Left hindlimb (tissue), 1 donor: ENCODE results near the gene ZNF524.
"Not testable (repeated sequence)": the region's sequence is repeated elsewhere in the genome, so short reads cannot be mapped to it uniquely, and the experiment has no call there.

ENCODE experiments used
- DNase-seq: peaks from one replicate; pipeline ENCODE4 v3.0.0-alpha.2; 2018

ZNF524 gene, protein sequence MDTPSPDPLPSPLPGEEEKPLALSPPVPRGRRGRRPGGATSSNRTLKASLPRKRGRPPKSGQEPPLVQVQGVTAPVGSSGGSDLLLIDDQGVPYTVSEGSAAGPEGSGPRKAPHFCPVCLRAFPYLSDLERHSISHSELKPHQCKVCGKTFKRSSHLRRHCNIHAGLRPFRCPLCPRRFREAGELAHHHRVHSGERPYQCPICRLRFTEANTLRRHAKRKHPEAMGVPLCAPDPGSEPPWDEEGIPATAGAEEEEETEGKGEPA

DNA sequence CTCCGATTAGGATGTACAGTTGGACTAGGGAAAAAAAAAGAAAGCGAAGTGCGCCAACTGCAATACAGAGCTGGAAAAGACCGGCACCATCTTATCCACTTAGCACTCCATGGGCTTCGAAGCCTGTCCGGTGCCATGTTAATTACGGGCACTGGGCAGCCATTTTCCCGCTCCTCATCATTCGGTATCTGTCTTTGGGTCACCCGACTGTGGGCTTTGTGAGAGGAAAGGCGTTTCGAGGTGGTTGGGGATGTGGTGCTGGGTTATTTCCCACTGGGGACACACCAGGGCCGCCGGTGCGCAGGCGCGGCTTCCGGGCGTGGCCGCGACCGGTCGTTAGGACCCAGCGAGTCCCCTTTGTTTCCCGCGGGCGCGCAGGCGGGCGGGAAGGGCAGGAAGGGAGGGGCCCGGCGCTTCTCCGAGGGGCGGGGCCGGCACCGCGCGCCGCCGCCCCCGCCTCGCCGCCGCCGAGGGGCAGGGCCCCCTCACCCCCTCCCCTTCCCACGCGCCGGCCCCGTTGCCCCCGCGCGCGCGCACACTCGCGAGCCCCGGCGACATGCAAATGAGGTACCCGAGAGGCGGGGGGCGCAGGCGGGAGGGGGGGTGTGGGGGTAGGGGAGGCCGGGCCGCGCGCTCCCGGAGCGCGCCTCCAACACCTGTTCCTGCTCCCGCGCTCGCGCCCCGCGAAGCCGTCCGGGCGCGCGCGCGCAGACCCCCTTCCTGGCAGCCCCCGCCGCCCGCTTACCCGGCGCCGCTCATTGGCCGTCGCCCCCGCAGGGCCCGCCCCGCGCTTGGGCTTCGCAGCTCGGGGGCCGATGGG is at the start of gene ZNF524:
Gene ZNF524, plus strand, starts transcription at position 447 of the 820 bp plus-strand sequence. CDS start 1,825 bp downstream, outside the sequence.
- peak; percentile 94 for DNase-seq

DNA sequence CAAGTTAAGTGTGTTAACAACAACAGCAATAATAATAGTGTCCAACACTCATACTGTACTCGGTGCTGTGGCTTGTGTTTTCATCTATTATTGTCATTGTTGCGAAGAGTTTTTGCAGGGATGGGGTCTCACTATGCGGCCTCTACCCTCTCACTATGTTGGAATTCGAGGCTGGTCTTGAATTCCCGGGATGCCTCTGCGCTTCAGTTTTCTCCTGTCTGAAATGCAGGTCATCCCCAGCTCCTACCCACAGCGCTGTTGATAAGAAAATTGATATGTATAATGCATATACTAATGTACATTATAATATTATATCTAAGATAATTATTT is 49.8 kb upstream of the ZNF524 start:
- no peak for DNase-seq

DNA sequence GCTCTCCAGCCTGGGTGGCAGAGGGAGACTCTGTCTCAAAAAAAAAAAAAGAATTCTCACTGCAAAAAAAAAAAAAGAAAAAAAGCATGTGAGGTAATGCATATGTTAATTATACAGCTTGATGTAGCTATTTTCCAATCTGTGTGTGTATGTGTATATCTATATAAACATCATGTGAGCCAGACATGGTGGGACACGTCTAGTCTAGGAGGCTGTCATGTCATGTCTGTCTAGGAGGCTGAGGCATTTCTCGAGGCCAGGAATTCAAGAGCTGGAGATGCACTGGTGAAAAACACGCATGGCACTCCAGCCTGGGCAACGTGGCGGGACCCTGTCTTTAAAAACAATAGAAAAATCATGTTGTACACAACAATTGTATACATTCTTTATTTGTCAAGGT is 47.9 kb upstream of the ZNF524 start:
- DNase-seq = no peak

DNA sequence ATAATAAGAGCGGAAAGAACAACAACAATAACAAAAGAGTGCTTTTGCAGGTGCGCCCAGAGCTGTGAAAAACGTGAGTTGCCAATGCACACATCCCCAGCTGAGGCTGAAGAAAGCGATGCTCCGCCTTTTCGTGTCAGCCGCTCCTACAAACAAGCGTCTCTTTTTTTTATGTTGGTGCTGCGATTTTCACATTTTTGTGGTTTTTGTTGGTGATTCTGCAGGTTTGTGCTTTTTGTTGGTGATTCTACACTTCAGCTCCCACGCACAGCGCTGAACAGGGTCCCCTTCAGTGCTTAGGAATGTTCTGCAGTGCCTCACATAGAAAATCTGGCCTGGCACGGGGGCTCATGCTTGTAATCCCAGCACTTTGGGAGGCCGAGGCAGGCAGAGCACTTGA is 47.5 kb upstream of the ZNF524 start:
- no peak for DNase-seq

DNA sequence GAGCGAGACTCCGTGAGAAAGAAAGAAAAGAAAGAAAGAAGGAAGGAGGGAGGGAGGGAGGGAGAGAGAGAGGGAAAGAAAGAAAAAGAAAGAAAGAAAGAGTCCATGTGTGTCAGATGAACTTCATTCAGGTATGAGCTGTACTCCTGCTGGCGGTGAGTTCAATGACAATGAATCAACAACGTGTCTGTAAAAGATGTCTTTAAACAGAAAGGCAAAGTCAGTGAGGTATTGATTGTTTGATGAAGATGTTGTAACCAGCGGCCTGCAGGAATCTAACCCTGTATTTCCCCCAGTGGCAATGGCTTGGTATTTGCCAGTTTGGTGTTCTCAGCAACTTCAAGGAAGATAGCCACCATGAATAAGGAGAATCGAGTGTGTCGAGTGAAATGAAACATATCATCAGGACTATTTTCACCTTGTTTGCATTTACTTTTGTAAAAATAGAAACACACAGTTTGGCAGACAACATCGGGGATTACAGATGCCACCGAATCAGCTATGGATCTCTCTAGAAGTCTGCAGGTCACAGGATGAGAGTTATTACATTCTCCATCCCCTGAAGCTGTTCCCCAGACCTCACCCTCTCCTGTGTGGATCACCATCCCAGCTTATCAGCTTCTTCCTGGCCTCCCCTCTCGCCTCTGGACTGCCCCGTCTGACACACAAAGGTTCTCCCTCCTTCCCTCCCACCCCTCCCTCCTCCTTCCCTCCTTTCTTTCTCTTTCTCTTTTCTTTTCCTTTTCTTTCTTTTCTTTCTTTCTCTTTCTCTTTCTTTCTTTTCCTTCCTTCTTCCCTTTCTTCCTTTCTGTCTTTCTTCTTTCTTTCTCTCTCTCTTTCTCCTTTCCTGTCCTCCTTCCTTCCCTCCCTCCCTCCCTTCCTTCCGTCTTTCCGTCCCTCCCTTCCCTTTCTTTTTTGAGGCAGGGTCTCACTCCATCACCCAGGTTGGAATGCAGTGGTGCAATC is 46.6 kb upstream of the ZNF524 start:
- DNase-seq = no peak

DNA sequence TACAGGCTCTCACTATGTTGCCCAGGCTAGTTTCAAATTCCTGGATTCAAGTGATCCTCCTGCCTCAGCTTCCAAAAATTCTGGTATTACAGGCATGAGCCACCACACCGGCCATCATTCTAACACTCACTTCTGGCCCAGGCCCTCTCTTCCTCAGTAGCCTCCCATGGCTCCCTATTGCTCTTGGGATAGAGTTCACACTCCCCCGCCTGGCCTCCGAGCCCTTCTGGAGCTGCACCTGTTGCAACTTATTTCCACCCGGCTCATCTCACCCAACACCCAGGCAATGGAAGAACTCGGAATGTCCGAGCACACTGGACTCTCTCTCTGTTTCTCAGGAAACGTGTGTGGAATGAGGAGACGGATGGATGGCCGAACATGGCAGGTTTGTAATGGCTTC is 45.8 kb upstream of the ZNF524 start:
- DNase-seq = no peak

DNA sequence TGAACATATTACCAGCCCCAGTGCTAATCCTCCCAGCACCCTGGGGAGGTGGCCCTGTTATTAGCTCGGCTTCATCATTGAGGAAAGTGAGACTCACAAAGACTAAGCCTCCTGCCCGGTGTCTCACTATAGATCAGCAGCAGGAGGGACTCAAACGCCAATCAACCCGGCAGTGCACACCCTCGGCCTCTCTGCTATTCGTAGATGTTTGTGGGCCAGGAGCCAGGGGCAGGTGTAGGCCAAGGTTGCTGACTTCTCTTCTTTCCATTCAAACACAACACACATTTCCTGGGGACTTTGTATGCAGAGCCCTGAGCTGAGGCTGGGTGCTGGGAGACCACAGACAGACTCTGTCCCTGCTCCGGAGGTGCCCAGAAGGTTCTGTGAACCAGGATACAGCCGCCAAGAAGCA is 45.3 kb upstream of the ZNF524 start:
- DNase-seq = no peak

DNA sequence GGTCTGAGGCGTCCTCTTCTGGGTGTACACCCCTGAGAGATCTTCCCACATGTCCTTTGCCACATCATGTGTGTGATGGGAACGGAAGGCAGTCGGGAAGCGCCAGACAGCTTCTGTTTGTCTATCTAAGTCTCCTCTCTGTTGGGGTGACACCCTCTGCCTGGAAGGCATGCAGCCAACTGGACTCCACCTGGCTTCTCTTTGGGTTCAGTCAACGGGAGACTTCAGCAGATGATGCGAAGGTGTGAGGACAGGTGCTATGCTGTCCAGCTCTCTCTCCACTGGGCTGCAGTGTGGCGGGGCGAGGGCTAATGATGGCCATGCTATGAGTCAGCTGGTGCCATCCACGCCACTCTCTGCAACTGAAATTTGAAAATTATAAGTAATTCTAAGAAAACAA is 40.4 kb upstream of the ZNF524 start:
- no peak for DNase-seq

DNA sequence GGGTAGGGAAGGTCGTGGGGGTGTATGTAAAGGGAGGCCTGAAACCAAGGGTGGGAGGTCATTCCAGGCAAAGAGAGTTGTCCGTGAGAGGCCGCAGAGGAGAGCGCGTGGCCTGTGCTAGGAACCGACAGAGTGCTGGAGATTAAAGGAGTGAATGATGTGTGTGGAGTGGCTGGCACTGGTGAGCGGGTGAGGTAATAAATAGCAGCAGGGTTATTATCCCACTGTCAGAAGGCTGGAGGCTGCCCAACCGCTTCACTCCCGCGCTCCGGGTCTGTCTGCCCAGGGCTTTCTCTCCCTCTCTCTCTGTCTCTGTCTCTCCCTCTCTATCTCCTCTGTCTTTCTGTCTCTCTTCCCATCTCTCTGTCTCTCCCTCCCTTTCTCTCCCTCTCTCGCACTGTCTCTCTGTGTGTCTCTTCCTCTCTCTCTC is 36.8 kb upstream of the ZNF524 start:
- peak; percentile 54 for DNase-seq

DNA sequence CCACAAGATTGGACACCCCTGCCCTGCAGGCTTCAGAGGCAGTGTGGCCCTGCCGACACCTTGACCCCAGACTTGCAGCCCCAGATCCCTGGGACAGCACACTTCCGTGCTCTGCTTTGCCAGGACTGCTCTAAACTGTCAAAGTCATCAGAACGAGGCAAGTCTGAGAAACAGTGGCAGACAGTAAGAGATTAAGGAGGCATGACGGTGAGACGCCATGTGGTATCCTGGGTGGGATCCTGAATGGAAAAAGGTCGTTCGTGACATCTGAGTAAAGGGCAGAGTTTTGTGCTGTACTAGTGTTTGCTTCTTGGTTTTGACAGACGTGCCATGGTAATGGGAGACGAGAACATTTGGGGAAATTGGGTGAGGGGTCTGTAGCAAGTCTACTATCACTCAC is 33.3 kb upstream of the ZNF524 start:
- DNase-seq = no peak

DNA sequence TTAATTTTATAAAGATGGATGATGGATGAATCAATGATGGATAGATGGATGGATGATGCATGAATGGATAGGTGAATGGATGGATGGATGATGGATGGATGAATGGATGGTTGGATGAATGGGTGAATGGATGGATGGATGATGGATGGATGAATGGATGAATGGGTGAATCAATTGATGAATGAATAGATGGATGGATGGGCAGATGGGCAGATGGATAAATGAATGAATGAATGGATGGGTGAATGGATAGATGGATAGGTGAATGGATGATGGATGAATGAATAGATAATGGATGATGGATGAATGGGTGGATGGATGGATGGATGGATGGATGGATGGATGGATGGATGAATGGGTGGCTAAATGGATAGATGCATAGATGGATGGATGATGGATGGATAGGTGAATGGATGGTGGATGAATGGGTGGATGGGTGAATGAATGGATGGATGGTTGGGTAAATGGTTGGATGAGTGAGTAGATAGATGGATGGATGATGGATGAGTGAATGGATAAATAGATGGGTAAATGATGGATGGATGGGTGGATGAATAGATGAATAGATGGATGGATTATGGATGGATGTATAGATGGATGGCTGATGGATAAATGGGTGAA is 32.3 kb upstream of the ZNF524 start:
- no peak for DNase-seq

DNA sequence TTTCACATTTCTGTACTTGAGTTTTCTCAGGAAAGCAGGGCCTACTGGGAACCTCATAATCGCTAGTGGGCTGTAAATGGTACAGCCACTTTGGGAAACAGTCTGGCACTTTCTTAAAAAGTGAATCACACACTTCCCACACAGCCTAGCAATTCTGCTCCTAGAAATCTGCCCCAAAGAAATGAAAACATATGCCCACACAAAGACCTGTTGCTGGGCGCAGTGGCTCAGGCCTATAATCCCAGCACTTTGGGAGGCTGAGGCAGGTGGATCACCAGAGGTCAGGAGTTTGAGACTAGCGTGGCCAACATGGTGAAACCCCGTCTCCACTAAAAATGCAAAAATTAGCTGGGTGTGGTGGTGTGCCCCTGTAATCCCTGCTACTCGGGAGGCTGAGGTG is 30.6 kb upstream of the ZNF524 start:
- DNase-seq = not testable (repeated sequence)

DNA sequence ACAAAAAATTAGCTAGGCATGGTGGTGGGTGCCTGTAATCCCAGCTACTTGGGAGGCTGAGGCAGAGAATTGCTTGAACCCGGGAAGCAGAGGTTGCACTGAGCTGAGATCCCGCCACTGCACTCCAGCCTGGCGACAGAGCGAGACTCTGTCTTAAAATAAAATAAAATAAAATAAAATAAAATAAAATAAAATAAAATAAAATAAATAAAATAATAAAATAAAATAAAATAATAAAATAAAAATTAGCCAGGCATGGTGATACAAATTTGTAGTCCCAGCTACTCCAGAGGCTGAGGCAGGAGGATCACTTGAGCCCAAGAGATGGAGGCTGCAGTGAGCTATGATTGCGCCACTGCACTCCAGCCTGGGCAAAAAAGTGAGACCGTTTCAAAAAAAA is 26.2 kb upstream of the ZNF524 start:
- DNase-seq = not testable (repeated sequence)

DNA sequence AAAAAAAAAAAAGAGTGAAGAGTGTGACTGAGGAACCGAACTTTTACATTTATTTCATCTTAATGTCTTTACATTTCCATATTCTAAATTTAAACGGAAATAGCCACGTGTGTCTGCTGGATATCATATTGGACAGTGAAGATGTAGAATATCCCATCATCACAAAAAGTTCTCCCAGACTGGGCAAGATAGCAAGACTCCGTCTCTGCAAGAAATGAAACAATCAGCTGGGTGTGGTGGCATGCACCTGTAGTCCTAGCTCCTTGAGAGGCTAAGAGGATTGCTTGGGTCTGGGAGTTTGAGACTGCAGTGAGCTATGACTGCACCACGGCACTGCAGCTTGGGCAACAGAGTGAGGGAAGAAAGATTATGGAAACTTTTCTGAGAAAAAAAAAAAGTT is 23.3 kb upstream of the ZNF524 start:
- DNase-seq = no peak

DNA sequence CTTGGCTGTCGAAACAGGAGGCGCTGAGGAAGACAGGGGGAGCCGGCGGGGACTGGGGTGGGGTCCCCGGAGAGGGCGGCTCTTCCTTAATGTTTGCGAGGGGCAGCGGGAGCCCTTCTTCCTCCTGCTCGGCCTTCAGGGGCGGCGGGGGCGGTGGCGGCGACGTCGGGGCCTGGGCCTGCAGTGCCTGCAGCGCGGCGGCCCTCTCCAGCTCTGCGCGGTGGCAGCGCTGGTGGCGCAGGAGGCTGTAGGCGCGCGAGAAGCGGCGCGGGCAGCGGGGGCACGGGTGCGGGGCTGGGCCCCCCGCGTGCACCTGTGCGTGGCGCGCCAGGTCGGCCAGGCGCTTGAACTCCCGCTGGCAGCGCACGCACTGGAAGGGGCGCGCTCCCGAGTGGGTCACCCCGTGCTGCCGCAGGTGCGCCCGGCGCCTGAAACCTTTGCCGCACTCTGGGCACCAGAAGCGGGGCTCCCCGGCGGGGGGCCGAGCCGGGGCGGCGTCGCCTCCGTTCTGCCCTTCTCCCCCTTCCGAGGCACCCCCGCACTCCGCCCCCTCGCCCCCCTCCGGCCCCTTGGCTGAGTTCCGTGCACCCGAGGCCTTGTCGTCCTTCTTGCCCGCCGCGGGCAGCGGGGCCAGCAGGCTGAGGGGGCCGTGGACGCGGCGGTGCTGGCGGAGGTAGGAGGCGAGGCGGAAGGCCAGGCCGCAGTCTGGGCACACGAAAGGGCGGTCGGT is 21.9 kb upstream of the ZNF524 start:
- no peak for DNase-seq

DNA sequence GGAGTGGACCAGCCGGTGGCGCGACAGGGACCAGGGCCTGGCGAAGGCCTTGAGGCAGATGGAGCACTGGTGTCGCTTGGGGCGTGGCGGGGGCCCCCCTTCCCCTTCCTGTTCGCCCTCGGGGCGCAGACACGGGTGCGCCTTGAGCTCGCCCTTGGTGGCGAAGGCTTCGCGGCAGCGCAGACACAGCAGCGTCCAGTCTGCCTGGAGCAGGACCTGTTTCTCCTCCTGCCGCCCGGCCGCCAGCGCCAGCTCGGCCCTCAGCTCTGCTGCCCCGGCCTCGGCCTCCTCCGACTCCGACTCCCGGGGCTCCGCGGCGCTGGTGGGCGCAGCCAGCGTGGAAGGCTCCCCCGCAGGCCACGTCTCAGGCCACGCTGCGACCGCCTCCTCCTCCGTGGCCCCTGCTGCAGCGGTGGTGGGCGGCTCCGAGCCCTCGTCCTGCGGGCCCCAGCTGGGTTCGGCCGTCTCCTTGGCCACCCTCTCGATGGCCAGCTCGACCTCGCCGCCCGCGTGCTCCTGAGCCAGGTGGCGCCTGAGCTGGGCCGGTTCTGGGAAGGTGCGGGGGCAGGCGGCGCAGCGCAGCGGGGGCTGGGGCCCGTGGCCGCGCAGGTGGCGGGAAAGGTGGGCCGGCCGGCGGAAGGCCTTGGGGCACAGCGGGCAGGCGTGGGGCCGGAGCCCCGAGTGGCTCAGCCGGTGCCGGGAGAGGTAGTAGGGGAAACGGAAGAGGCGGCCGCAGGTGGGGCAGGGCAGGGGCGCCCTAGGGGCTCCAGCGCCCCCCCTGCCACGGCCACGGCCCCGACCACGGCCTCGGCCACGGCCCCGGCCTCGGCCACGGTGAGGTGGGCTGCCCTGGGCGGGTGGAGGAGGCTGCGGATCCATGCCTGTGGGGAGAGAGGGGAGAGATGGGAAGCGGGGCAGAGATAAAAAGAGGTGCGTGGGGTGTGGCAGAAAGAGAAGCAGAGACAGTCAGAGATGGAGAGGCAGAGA is 21.0 kb upstream of the ZNF524 start:
- DNase-seq = no peak

DNA sequence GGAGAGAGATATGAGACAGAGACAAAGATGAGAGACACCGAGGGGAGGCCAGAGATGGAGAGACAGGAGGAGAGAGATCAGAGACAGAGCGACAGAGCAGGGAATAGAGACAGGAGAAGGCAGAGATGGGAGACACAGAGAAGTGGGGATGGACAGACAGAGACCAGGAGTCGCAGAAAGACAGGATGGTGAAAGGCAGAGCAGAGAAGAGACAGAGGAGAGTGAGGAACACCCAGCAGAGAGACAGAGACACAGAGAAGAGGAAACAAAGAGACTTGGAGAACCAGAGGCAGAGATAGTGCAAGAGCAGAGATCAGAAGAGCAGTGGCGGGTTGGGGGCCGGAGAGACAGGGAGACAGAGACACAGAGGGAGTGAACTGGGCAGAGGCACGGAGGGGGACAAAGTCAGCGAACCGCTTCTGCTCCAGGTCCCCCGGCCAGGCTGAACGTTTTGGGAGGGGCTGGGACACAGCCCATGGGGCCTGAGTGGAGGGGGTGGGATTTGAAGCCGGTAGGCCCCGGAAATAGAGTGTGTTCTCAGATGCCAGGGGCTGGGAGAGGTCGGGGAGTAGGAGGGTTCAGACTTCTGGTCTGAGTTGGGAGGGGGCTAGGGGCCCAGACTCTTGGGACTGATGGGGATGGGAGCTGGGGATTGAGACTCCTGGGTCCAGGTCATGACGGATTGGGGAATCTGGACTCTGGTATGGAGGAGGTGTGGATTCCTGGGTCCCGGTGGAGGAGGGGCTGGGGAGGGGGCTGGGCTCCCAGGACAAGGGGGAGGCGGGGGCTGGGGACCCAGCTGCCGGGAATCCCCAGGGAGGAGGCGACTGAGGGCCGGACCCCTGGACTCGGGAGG is 20.1 kb upstream of the ZNF524 start:
- peak; percentile 69 for DNase-seq

DNA sequence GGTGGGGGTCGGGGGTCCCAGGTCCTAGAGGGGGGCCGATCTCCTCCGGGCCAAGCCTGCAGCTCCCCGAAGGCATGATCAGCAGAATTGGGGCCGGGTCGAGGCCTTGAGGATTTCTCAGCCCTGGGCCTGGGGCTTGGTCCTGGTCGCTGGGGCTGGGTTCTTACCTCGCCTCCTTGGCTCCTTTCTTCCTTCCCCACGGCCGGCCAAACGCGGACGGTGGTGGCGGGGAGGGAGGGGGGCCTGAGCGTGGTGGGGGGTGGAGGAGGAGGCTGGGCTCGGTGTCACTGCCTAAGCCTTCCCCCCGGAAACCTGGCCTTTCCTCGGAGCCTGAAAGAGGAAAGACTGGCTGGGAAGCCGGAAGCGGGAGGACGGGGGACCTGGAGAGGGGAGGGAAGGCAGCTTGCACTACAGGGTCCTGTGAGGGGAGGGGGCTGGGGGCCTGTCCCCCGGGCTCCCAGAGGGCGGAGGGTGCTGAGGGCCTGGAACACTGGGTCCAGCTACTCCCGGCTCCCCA is 19.4 kb upstream of the ZNF524 start, which contains the start of gene ZNF579:
Gene ZNF579, minus strand, starts transcription at position 221 of the 517 bp plus-strand sequence. CDS start 1,209 bp downstream, outside the sequence.
- peak; percentile 94 for DNase-seq

DNA sequence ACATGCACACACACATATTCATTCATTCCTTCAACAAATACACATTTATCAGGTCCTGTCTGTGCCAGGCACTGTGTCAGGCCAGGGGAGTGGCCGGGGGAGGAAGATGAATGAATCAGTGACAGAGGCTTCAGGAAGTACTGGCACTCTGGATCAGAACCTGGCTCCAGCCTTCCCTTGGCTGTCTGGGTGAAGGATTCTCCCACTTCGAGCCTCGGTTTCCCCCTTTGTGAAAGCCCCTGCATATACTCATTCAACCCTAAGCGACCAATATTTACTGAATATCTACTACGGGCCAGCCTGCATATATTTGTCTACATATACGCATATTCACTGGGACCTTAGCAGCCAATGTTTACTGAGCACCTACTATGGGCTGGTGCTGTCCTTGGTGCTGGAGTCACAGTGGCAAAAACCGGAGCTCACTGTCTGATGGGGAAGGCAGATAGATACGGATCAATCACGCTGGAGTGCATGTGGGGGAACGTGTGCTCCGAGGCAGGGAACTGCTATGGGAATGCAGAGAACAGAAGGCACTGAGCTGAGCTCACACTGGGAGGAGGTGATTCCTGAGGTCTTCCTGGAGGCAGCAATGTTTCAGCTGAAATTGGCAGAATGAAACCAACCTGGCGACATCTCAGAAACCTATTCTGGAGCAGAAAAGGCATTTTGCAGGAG is 18.8 kb upstream of the ZNF524 start:
- no peak for DNase-seq
